HG02973 (cell line): ENCODE measurements around the gene TNFRSF4.

ENCODE experiments used
- ATAC-seq: cut with Tn5 transposase; IDR thresholded peaks from one replicate; pipeline ENCODE4 v1.9.1; 2021; ENCODE audit warnings: moderate library complexity; ENCODE audit not compliant: unreplicated experiment

TNFRSF4 gene

DNA sequence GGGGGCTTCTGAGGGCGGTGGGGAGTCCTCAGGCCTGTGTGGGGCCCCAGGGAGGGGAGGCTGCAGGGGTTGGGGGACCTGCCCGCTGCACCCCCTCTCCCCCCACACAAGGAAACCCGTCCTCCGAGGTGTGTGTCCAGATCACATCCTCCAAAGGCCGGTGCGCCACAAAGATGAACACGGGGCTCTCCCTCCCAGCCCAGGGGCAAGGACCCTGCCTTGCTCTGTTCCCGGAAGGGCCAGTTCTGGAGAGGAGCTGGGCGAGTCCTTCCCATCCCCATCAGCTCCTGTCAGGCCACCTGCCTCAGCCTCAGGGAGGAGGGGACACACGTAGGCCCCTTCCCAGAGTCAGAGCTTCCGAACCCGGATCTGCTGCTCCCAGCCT, 42.8 kb downstream of the TNFRSF4 start:
- ATAC-seq = no peak

DNA sequence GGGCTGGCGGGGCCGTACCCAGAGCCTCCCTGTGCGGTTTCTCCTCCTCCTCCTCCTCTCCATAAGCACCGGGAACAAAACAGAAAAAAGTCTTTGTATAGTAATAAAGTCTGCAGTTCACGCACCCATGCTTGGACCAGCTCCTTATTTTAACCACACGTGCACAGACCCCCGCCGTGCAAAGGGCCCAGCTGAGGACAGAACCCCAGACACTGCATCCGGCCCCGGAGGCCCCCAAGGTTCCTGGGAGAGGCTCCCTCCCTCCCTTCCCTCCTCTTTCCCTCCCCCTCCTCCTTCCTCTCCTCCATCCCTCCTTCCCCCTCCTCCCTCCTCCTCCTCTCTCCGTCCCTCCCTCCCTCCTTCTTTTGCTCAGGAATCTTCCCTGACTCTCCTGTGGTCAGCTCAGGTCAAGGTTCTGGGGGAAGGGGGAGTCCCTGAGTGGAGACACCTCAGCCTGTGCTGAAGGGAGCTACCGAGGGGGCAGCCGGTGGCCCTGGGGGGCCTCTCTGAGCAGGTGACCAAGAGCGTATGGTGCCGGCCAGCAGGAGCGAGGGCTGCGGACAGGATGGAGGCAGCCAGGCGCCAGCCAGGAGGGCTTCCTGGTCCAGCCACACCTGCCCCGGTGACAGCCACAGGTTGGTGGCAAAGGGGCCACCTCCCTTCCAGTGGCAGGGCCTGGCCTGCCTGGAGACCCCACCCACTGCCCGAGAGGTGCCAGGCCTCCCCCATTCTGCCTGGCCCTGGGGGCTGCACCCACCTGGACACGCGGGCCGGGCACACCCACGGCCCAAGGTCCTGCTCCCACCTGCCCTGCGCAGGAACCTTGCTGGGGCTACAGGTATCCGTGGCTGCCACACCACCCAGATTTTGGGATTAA, 43.5 kb downstream of the TNFRSF4 start:
- no peak for ATAC-seq

DNA sequence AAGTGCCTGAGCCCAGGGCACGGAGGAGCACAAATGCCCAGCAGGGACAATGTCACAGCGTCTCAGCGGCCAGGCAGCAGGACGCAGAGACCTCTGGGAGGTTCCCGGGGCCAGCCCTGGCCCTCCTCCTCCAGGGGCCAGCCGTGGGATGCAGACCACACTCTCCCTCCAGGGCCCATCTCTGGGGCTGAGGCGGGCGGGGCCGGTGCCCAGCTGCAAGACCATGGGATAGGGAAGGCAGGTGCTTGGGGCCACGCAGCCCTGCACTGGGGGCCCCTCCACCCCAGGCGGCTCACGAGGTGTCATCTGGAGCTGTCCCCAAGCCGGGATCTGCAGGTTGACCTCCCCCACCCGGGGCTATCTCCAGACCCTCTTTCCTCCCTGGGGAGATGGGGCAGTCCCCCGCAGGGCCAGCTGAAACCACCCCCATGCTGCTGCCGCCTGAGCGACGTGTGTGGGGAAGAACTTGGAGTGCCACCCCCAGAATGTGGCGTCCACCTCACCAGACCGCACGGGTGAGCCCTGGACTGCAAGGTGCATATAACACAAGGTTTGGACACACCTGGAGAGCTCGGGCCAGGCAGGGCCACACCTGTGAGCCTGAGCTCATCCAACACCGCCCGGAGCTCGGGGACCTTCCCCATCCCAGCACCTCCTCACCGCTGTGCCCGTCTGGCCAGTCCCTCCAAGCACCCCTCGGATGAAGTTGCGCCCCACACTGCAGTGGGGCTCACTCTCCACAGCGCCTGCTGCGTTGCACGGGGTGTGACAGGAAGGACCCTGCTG, 44.3 kb downstream of the TNFRSF4 start:
- ATAC-seq = no peak

DNA sequence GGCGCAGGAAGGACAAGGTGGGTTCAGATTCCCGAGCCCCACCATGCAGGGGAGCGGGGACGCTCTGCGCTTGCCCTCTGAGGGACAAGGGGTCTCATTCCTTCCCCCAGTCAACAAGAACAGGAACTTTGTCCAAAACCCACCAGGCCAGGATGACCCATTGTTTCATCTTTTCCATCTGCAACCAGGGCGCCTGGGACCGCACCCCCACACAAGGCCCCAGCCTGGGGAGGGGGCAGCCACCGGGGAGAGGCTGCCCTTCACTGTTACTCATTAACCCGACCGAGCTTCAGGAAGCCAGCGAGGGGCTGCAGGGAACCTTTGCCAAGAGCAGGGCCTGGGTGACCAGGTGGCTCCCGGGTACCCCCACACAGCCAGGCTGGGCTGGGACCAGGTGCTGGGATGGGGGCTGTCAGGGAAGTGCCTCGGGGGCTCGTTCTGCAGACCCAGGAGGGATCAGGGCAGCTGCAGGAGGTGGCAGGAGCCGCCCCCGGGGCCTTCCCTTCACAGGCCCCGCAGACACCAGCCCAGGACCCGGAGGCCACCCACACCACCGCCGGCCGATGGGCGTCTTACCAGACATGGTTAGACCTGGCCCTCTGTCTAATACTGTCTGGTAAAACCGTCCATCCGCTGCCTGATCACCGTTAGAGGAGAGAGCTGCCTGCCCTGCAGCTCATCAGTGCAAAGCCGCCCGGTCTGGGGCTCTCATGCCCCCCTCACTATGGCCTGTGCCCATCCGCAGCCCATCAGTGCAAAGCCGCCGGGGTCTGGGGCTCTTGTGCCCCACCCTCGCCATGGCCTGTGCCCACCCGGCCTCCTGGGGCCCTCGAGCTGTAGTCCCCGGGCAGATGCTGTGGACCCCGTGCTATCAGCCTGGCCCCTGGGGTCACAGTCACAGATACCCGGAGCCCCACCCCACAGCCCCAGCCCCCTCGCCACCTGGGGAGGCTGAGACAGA, 45.2 kb downstream of the TNFRSF4 start:
- no peak for ATAC-seq

DNA sequence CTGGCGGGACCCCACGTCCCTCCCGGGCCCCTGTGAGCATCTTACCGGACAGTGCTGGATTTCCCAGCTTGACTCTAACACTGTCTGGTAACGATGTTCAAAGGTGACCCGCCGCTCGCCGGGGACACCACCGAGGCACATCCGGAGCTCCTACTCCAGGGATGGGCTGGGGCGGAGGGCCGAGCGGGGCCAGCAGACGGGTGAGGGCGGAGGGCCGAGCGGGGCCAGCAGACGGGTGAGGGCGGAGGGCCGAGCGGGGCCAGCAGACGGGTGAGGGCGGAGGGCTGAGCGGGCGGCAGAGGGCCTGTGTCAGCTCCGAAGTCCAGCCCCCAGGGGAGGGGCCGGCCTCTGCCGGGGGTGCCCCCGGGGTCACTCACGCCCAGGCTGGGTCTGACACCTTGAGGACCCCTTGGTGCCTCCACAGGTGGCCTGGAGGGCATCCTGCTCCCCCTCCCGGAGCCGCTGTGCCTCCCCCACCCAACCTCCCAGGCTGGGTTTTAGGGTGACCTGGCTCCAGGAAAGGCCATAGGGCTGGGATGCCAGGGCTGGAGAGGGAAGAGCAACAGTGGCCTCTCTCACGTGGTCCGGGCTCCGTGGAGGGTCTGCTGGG, 46.0 kb downstream of the TNFRSF4 start:
- ATAC-seq = no peak

DNA sequence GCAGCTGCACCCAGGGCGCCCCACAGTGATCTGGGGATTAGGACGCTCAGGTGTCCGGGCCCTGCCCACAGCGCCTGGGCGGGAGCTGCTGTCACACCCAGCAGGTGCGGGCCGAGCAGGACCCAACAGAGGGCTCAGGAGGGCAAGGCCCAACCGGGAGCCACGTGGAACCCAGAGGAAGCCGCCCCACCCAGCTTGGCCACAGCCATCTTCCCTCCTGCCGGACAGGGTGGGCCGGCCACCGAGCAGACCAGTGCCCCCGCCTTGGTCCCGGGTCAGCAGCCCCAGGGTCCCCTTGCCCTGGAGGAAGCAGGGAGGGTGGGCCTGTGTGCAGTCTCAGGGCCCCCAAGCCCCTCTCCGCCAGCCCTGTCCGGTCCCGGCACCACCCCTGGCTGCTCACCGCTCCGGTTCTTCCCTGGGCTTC, 46.5 kb downstream of the TNFRSF4 start:
- ATAC-seq = no peak

DNA sequence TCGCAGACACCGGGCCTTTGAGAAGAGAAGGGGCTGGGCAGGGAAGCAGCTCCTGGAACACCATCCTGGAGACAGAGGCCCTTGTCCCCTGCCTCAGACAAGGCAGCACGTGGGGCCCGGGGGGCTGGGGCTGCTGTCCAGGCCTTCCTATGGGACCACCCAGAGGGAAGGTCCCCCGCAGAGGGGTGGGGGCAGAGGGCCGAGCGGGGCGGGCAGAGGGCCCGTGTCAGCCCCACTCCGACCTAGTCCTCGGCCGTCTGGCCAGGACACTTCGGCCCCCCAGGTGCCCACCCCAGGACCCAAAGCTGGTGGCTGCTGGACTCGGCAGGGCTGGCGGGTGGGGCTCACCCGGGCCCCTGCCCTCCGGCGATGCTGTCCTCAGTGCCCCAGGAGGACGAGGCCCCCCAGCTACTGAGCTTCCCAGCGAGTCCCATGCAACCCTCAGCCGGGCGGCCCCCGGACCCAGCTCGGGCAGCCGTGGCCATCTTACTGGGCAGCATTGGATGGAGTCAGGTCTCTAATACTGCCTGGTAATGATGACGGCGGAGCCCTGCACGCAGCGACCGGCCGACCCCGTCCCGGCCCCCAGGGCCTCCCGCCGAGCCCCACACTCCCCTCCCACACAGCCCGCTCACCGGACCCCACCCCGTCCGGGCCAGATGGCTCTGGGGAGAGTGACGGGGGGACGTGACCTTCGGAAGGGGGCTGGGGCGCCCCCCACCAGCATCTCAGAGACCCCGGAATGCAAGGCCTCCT, 47.1 kb downstream of the TNFRSF4 start:
- no peak for ATAC-seq

DNA sequence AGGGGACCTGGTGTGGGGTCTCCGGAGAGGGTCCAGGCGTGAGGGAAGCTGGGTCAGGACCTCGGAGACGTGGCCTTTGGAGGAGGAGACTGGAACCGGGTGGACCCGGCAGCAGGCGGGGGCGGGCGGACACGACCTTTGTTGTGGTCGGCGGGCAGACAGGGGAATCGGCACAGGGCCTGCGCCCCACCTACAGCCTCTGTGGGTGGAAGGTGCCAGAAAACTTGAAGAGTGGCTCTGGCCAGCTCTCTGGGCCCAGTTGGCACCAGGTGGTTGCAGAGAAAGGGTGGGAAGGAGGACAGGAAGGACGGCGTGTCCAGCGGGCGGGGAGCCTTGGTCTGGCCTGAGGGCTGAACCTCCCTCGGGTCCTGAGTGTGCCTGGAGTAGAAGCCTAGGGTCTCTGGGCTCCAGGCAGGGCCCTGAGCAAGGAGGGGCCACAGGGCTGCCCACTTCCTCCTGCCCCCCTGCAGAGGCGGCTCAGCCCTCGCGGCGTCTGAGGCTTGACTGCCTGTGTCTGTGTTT, 48.0 kb downstream of the TNFRSF4 start:
- no peak for ATAC-seq

DNA sequence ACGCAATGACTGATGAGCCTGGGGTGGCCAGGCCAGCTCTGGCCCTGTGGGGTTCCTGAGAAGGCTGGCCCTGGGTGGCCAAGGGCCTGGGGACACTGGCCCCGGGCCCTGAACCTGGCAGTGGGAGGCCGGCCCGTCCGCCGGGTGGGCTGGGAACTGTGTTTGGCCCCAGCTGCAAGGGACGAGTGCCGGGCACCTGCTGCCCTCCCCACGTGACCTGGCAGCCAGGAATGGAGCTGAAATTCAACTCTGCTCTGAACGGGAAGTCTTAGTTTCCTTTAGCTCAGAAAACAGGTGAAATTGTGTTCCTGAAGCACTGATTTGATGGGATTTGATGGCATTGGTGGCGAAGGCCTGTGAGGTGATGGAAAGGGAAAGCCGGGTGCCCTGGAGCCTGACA, 48.5 kb downstream of the TNFRSF4 start:
- no peak for ATAC-seq

DNA sequence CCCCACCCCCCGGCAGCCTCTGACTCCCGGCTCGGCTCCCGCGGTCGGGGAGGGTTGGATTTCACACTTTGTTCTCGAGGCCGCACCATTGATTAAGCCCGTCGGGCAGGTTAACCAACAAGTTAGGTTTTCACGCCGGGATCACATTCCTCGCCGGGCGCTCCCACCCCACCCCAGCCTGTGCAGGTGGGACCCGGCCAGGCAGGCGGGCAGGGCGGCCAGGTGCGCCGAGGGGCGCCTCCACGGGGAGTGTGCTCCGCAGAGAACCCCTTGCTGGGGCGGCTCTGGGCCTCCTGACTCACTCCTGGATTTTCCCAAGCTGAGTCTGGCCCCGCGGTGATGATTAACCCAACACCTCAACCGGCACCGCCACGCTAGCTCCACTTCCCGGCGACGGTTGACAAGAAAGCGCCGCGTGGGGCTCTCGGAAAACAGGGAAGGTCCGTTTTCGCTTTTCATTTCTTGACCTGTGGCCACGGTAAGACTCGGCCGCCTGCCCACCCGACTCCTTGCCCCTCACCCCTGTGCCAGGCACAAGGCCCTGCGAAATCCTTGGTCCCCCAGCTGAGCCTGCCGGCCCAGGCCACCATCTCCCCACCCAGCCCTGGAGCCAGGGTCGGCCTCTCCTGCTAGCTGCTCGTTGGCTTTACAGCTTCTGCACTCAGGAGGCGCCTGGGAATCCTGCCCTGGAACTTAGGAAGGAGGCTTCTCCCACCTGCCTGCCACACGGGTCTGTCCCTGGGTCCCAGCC, 49.1 kb downstream of the TNFRSF4 start:
- ATAC-seq = no peak

DNA sequence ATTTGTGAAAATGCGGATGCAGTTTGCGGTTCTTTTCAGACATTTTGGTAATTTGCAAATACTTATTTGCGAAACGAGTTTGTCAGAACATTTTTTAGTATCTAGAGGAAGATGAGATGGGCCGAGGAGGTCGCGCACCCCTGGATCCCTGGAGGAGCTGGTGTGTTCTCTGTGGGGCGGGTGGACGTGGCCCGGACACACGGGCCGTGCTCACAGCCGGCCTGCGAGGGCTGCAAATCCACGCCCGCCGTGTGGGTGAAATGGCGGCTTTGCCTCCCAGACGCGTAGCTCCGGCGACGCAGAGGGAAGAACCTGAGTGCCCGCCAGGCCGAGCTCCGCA, 49.6 kb downstream of the TNFRSF4 start:
- no peak for ATAC-seq

DNA sequence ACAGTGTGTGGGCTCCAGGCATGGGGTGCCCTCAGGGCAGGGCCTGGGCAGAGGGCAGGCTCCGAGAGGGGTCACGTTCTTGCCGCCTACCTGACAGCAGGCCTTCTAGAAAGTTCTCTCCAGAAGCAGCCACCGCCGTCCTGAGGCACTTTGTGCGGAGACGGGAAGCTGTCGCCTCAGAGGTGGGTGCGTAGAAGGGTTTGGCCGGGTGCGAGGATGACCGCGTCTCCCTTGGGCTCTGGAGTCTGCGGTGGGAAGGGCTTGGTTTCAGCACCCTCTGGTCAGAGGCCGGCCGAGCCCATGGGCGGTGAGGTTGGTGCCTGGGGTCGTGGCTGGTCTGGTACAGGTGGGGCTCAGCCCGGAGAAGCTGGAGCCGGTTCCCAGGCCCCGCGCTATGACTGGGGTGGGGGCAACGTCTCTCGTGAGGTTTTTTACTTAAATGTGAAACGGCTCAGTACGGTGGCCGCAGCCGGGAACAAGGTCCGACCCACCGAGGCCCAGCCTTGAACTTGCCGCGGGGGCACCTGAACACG, 50.3 kb downstream of the TNFRSF4 start:
- ATAC-seq = no peak

DNA sequence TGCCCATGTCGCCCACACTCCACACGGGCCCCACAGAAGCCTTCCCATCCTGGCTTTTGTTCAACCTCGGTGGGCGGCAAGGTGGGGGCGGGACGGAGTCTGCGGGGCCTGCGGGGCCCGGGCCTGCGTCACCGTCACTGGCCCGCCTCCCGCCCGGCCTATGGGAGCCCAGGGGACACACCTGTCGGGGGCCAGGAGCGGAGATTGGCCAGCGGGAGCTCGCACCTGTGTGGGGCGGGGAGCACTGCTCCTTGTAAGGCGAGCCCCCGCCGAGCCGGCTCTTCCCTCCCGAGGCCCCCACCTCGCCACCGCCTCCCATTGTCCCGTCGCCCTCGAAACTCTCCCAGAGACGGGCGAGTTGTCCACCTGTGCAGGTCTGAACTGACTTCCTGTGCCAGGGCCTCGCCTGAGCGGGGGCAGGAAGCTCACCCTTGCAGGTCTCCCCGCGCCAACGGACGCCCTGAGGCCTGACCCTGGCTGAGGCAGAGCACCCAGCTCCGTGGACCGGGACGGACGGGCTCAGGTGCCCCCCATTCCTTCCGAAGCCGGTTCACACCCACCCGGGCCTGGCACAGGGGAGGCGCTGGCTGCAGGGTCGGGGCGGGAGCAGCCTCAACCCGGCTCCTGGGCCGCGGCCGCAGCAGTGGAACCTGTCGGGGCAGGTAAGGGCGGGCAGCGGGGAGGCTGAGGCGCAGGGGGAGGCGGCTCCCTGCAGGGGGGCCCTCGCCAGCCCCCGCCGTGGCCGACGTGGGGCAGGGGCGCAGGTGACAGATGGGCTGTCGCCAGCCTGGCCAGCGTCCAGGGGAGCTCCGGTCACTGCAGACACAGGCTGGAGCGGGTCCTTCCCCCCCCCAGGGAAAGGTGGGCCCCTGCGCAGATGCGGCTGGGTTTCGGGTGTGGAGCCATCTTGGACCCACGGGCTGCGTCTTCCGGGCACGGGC, 51.1 kb downstream of the TNFRSF4 start:
- ATAC-seq = no peak

DNA sequence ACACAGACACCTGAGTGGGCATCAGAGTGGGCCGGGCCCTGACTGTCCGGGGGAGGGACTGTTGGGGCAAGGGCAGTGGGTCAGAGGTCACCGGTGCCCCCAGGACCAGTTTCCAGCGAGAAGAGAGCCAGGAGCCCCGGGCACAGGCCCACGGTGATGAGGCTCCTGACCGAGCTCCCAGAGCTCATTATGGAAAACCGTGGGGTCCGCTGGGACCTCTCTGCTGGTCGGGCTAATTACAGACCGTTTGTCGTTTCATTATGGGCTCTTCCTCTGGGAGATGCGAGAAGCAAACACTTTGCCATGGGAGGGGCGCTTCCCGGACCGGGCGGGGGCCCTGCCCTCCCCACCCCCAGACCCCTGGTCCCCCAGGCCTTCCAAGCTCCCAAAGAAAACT, 52.3 kb downstream of the TNFRSF4 start:
- no peak for ATAC-seq
